SH-SY5Y (cell line): ENCODE measurements around the gene NOL7.

Experiments
- GATA2 ChIP-seq: IDR thresholded peaks from 2 replicates; pipeline ENCODE4 v1.6.1; 2011; ENCODE audit warnings: mild to moderate bottlenecking, low read depth, low read length
- GATA3 ChIP-seq: IDR thresholded peaks from 2 replicates; pipeline ENCODE4 v1.6.1; 2011; ENCODE audit warnings: low read depth, mild to moderate bottlenecking, low read length, moderate library complexity

DNA sequence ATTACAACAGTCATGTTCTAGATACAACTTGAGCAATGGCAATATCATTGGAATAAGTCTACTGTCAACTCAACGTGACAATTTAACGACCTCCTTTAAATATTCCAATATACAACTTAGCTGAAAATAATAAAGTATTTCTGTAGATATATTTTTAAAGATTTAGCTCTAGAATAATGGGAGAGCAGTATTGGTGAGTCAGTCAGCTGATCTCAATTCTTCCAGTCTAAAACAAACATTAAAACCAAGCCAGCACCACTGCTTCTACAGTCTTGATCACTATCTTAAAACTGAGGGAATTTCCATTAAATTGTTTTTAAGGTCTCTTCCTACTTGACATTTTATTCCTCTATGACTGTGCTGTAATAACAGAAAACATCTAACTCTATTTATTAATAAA lies 38.2 kb downstream of the NOL7 start:
- TF ChIP-seq GATA2: peak; percentile 15; the same call in 1 of the 2 replicates
- peak; percentile 40; the same call in 1 of the 2 replicates for TF ChIP-seq GATA3
